Measurements from ENCODE around the gene SMARCC1.

GRCh38 chr3:47634996-47635395 lies 146.7 kb downstream of the SMARCC1 start:
- TF ChIP-seq CTCF (IDR thresholded peaks at IDR 0.05) (no peak), POLR2A (IDR thresholded peaks at IDR 0.05) (no peak)
